Heart left ventricle (tissue), 13 donors: ENCODE results near the gene MRPL17.

Experiments used
- POLR2A ChIP-seq, 2 donors: fragments of 450-650 bp; IDR thresholded peaks; one replicate each; pipeline ENCODE4 v1.6.1; 2017; ENCODE audit warnings: antibody characterized with exemption in 2 of 2, mild to moderate bottlenecking in 2 of 2, moderate library complexity in 2 of 2
- TF ChIP-seq, protein P1 (sequence below), 12 donors: fragments of 200-600 bp; sonication (generic) in 4 of 12; IDR thresholded peaks; one replicate each; pipeline versions ENCODE4 v1.5.0 to v1.8.0; 2018 to 2022; ENCODE audit warnings: antibody characterized with exemption in 12 of 12, mild to moderate bottlenecking in 5 of 12
- donor health status: ischemic (EF 13 %, LVEDD 7.1; RV severe dilation, severe dysfunction).
- donor health status: DM: no; HTN: yes; CAD: no.
- donor health status: DM: no; HTN: no; CAD: no.
- donor health status: ischemic (EF 25% LVEDD 6.9; RV normal size, moderate dysfunction).
- donor health status: ischemic (EF 25% LVEDD 5.7; RV mildly dilated, moderate dysfunction).
- donor health status: ischemic (EF 35%, LVEDD 5.7; RV mildly dilated, moderate dysfunction).
- donor health status: nonischemic (EF 11% LVEDD 7.7; RV severe dilation, severe dysfunction).
- donor health status: DM: yes; HTN: yes; CAD: no.
- donor health status: PGD.
- donor health status: ischemic (EF 29% LVEDD 5.4; RV normal size, mild dysfunction).
- donor health status: nonischemic (EF 23%, LVEDD 6.1; RV moderate dilation, normal function).

GRCh38 chr11:6667733-6668374, 15.3 kb downstream of the MRPL17 start:
- TF ChIP-seq, protein P1, sequence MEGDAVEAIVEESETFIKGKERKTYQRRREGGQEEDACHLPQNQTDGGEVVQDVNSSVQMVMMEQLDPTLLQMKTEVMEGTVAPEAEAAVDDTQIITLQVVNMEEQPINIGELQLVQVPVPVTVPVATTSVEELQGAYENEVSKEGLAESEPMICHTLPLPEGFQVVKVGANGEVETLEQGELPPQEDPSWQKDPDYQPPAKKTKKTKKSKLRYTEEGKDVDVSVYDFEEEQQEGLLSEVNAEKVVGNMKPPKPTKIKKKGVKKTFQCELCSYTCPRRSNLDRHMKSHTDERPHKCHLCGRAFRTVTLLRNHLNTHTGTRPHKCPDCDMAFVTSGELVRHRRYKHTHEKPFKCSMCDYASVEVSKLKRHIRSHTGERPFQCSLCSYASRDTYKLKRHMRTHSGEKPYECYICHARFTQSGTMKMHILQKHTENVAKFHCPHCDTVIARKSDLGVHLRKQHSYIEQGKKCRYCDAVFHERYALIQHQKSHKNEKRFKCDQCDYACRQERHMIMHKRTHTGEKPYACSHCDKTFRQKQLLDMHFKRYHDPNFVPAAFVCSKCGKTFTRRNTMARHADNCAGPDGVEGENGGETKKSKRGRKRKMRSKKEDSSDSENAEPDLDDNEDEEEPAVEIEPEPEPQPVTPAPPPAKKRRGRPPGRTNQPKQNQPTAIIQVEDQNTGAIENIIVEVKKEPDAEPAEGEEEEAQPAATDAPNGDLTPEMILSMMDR (IDR thresholded peaks at IDR 0.05) = peak; percentile 41 to 59 (median 52)
- no peak for TF ChIP-seq POLR2A (IDR thresholded peaks at IDR 0.05)
